ENCODE data around the gene SMC1B.
"Not testable (repeated sequence)": the region's sequence is repeated elsewhere in the genome, so short reads cannot be mapped to it uniquely, and the experiment has no call there.

SMC1B gene, protein sequence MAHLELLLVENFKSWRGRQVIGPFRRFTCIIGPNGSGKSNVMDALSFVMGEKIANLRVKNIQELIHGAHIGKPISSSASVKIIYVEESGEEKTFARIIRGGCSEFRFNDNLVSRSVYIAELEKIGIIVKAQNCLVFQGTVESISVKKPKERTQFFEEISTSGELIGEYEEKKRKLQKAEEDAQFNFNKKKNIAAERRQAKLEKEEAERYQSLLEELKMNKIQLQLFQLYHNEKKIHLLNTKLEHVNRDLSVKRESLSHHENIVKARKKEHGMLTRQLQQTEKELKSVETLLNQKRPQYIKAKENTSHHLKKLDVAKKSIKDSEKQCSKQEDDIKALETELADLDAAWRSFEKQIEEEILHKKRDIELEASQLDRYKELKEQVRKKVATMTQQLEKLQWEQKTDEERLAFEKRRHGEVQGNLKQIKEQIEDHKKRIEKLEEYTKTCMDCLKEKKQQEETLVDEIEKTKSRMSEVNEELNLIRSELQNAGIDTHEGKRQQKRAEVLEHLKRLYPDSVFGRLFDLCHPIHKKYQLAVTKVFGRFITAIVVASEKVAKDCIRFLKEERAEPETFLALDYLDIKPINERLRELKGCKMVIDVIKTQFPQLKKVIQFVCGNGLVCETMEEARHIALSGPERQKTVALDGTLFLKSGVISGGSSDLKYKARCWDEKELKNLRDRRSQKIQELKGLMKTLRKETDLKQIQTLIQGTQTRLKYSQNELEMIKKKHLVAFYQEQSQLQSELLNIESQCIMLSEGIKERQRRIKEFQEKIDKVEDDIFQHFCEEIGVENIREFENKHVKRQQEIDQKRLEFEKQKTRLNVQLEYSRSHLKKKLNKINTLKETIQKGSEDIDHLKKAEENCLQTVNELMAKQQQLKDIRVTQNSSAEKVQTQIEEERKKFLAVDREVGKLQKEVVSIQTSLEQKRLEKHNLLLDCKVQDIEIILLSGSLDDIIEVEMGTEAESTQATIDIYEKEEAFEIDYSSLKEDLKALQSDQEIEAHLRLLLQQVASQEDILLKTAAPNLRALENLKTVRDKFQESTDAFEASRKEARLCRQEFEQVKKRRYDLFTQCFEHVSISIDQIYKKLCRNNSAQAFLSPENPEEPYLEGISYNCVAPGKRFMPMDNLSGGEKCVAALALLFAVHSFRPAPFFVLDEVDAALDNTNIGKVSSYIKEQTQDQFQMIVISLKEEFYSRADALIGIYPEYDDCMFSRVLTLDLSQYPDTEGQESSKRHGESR

DNA sequence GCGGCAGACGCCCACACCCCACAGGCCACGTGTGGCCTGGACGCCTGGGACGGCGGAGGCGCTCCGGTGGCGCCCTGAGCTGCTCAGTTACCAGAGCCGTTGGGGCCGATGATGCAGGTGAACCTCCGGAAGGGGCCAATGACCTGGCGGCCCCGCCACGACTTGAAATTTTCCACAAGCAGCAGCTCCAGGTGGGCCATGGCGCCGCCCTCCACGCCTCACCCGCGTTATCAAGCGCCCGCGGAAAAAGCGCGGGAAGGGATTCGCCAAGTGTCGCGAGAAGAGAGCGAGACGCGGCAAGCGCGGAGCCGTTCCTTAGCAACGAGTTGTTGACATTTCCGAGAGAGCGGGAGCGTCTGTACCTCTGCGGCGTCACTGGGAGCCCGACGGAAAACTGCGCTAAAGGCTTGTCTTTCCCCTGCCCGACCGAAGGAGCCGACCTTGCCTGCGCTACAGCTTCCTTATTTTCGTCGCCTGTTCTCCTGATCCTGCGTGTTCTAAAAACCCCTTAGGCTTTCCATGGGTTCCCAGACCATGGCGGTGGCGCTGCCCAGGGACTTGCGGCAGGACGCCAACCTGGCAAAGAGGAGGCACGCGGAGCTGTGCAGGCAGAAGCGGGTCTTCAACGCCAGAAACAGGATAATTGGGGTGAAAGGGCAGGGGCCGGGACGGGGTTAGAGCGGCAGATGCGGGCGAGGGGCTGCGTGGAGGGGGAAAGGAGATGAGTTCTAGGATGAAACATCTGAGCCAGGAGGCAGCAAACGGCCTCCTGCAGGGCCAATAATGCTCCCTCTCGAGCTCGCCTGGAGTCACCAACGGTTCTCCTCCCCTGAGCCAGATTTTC lies at the start of gene SMC1B, which contains the start of gene RIBC2:
Gene SMC1B, minus strand, starts transcription at position 232 of the 844 bp plus-strand sequence. Its CDS starts 32 bp downstream, at position 200.
Gene RIBC2, plus strand, starts transcription at position 326 of the 844 bp plus-strand sequence. Its CDS starts 194 bp downstream, at position 520.
- DNase-seq = peak; percentile 84

DNA sequence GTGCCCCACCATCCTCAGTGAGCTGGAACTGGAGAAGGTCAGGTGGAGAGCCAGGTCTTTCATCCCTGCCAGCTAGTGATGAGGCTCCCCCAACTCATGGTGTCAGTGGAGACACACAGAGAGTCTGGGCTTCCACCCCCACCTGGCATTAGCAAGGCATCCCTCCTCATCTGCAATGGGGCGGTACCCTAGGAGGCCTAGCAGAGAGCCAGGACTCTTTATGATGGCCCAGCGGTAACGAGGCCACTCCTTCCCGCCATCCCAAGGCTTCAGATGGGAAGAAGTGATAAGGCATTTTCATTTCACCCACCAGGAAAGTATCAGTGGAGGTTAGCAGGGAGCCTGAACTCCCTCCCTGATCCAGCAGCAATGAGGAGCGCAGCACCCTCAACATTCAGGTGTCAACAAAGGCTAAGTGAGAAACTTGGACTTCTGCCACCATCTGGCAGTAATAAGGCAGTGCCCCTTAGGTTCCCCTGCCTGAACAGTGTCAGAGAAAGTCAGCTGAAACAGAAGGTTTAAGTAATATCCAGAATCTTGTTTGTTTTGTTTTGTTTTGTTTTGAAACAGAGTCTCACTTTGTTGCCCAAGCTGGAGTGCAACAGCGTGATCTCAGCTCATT lies 48.7 kb upstream of the SMC1B start:
- DNase-seq = no peak

DNA sequence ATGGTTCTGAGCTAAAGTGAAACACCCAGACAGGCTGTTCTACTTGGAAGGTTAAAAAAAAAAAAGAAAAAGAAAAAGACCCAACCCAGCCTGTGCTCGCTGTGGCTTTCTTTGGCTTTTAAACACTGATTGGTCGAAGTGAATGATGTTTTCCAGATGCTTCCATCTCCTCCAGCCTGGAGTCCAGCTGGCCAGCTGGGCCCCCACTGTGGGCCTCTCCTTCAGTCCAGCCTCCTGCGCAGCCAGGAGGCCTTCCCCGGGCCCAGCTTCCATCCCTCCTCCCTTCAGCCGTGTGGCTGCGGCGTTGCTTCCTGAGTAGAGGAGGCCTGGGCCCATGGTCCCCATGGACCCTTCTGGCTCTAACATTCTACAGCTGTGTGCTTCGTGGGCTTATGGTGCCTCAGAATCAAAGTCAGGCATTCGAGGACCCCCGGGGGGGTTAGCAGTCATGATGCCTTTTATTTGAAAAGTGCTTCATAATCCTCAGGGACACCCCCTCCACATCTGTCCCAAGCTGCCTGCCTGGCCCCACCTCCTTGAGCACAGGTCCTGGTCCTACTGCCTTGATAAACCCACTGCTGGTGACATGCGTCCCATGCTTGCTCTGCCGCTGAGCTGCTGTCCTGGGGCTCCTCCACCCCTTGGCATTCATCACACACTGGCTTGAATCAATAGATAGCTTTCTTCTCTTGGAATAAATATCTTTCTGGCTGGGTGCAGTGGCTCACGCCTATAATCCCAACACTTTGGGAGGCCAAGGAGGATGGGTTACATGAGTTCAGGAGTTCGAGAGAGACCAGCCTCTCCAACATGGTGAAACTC lies 47.1 kb upstream of the SMC1B start:
- peak; percentile 91 for DNase-seq

DNA sequence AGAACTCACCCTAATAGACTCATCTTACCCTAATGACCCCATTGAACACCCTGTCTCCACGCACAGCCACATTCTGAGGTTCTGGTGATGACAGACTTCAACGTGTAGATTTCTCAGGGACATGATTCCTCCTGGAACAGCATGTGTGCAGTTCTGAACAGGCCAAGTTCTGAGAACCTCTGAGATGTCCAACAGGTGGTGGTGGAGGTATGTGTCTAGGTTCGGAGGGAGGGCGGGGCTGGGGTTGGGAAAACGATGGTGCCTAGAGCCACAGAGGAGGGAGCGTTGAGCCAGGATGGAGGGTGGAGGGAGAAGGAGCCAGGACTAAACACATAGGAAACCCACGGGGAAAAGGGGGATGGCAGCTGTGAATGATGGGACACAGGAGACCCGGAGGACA lies 45.8 kb upstream of the SMC1B start:
- DNase-seq = no peak

DNA sequence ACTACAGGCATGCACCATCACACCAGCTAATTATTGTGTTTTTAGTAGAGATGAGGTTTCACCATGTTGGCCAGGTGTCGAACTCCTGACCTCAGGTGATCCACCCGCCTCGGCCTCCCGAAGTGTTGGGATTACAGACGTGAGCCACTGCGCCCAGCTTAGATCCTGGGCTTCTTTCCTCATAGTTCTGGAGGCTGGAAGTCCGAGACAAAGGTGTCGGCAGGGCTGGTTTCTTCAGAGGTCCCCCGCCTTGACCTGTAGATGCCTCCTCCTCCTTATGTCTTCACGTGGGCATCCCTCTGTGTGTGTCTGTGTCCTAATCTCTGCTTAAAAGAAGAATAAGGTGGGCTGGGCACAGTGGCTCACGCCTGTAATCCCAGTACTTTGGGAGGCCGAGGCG lies 45.1 kb upstream of the SMC1B start:
- no peak for DNase-seq

DNA sequence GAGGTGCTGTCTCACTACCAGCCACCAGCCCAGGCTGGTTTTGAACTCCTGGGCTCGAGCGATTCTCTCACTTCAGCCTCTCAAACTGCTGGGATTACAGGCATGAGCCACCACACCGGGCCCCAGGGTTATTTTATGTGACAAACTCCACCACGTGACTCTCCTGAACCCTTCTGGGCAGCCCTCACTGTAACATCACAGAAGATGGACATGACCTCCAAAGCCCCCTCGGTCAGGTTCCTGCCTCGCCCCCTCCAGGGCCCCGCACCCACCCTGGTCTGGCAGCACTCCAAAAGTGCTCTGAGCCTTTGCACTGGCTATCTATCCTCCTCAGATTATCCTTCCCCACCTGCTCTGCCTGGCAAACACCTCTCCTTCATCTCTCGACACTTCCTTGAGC lies 43.4 kb upstream of the SMC1B start:
- no peak for DNase-seq

DNA sequence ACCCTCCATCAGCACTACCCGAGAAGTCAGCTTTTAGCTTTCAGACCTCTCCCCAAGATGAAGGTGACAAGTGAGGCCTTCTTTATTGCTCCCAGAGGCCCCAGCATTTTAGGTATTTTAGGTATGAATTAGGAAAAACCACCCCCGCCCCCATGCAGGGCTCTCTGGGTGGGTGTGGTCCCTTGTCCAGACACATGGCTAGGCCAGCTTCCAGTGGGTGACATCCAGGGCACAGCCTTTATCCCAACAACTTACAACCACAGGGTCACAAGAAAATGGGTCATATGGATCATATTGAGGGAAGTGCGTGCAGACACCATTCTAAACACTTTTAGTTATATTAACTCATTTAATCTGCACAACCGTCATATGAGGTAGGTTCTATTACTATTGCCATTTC lies 42.2 kb upstream of the SMC1B start:
- no peak for DNase-seq

DNA sequence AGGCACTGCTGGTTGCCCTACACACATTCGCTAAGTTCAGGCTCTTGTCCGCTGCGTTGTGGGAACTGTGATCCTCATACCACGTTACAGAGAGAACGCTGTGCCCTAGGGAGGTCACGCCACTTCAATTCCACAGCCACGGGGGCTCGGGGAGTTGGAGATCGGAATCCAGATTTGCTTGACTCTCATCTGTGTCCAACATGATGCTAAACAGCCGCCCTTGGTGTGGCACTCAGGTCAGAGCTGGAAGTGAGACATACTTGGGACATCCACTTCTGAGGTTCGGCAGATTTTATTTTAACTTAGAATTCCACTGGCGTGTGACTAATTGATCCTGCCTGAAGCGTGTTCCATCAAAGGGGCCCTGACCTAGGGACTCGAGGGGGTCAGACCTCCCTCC lies 41.8 kb upstream of the SMC1B start:
- DNase-seq = no peak

DNA sequence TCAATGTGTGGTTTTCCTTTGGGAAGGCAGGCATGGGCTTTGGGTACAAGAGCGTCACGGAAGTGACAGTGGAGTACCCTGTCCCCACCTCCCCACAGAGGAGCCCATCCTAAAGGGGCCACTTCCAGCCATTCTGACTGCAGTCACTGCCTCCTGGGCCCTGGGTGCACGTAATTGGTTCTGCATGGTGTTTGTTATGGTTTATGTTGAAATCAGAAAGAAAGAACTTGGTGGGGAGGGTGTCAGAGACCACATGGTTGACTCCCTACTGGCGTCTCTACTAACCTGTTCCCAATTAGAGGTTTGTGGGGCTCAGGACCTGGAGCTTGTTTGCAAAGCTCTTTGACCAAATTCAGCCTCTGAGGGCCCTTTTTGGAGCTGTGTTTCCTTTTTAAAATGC lies 40.9 kb upstream of the SMC1B start:
- peak; percentile 90 for DNase-seq

DNA sequence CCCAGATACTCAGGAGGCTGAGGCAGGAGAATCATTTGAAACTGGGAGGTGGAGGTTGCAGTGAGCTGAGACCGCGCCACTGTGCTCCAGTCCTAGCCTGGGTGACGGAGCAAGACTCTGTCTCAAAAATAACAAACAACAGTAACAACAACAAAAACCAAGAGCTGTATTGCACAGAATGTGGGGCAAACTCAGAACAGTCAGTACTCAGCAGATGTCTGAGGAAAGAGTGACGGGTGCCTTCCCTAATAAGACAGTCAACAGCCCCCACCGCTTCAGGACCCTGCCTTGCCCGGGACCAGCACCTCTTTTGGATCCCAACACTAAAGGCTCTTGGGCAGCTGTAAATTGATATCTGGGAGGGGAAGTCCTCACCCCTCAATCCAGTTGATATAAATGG lies 40.4 kb upstream of the SMC1B start:
- no peak for DNase-seq

DNA sequence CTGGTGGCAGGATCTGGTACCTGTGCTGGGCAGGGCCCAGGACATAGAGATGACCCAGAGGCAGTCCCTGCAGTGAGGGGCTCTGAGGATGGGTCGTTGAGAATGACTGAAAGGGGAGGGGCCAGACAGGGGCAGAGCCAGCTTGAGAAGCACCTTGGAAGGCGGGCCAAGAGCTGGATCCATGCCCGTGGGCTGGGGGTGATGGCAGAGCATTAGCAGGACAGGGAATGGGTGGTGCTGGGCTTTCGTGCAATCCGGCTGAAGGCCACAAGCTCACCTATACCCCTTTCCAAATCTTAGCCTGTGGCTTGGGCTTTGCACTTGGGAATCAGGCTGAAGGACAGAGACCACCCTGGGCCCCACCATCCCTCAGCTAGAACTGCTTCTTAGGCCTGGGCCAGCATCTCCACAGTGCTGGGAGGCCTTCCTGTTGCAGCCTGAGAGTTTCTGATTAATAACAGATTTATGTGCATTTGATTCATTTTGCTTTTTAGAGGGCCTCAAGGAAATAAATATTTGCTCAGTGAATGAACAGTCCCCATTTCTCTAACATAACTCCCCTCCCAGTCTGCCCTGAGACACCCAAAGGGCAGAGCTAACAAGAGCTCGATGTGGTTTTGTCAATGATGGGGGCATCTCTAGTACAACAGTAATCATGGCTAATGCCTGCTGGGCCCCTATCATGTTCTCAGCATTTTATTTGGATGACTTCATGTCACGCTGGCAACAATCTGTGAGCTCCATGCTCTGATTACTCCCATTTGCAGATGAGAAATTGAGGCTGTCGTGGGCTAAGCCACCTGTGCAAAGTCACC lies 39.4 kb upstream of the SMC1B start:
- peak; percentile 89 for DNase-seq

DNA sequence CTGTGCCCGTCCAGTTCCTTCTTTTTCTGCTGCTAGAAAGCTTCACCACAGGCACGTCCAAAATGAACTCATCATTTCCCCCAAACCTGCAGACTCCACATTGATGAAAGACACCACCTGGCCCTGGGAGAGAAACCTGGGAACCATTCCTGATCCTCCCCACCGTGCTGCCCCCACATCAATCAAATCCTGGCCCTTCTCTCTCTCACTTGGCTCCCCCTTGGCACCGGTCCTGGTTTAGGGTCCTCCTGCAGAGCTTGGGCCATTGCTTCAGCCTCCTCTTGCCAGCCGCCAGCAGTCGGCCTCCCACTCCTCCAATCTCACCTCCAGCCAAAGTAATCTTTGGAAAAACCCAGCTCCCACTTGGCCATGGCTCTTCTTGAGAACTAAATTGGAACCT lies 38.6 kb upstream of the SMC1B start:
- DNase-seq = peak; percentile 68

DNA sequence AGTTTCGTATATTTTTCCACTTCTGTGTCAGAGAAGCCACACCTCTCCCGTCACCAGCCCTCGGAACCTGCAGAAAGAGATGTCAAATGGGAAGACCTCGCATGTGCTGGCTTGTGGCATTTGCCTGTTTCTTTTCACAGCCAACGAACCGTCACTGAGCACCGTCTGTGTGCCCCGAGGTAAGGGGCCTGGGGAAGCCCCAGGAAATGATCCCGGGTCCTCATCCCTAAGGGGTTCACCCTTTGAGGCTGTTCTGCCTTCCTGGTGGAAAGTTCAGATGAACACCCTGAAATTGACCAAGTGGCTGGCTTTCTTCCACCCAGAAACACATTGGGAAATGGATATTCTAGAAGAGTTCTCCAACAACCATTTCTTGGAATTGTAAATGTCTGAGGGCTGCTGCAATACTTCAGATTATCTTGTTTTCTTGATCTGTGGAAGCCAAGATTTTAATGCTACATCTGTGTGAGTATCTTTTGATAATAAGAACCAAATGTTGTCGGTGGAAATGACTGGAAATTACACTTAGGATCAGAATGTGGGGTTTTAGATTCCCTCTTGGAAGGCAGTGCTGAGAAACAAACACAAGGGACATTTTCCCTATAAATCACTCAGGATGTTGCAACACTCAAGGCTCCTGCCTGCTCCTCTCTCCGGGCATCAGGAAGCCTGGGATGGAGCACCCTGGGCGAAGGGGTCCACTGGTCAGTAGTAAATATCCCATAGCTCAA lies 37.7 kb upstream of the SMC1B start:
- DNase-seq = peak; percentile 98

DNA sequence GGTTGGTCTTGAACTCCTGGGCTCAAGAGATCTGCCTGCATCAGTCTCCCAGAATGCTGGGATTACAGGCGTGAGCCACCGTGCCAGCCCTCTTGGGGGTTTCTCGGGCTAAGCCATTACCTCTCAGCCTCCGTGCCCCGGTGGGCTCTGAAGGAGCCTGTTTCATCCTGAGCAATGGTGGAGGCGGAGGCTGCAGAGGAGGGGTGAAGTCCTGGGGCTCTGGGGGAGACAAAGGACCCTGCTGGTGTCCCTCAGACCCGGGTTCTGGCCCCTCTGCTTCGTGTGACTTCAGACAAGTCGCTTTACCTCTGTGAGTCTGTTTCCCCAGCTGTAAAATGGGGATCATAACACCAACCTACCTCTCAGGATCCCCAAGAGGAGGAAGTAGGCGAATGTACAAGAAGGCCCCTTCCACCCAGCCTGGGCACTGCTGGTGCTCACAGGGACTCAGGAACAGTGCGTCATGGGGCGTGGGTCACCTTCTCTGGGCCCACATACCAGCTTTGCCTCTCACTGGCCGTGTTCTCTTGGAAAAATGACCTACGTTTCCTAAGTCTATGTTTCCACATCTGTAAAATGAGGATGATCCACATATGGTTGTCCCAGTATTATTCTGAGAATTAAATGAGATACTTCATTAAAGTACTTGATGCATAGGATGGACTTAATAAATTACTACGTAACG lies 36.8 kb upstream of the SMC1B start:
- no peak for DNase-seq

DNA sequence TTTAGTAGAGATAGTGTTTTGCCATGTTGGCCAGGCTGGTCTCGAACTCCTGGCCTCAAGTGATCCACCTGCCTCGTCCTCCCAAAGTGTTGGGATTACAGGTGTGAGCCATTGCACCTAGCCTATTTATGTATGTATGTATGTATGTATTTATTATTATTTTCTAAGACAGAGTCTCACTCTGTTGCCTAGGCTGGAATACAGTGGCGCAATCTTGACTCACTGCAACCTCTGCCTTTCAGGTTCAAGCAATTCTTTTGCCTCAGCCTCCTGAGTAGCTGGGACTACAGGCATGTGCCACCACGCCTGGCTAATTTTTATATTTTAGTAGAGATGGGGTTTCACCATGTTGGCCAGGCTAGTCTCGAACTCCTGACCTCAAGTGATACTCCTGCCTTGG lies 36.0 kb upstream of the SMC1B start:
- DNase-seq = not testable (repeated sequence)

DNA sequence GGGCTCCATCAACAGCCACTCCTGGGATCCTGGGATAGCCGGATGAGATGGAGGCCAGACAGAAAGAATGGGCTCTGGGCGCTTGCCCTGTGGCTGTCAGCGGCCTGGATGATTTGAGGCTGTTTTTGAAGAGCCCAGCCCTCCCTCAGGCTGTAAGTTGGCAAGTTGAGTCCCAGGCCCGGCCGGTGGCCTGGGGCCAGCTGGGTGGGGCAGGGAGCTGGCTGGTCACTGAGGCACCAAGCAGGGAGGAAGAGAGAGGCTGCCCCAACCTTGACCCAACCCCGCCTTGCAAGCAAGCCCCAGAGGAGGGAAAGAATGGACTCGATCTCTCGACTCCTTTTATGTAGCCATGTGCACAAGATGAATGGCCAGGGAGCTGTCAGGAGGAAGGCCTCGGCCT lies 35.0 kb upstream of the SMC1B start:
- DNase-seq = peak; percentile 86

DNA sequence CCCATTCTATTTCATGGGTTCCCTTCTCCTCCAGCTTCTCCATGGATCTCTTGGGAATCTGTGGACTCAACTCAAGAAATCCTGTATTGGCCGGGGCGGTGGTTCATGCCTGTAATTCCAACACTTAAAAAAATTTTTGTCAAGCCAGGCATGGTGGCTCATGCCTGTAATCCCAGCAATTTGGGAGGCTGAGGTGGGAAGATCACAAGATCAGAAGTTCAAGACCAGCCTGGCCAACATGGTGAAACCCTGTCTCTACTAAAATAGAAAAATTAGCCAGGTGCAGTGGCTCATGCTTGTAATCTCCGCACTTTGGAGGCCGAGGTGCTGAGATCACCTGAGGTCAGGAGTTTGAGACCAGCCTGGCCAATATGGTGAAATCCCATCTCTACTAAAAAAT lies 34.2 kb upstream of the SMC1B start:
- DNase-seq = not testable (repeated sequence)

DNA sequence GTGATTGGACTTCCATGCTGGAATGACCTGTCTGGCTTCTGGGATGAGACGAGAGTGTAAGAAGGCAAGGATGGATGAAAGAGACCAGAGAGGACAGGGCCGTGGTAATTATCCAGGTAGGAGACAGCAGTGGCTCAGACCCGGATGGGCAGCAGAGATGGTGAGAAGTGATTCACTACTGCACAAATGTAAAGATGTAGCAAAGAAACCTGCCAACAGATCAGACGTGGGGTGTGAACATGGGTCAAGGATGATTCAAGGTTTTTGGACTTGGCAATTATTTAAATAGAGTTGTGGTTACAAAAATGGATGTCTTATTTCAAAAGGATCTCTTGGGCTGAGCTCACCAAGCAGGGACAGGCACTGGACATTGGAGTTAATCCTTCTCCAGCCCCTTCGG lies 32.8 kb upstream of the SMC1B start:
- peak; percentile 58 for DNase-seq

Data from fibroblast of upper back skin (primary cell).